SW480 (cell line): ENCODE results near the gene WDR83.
"Not testable (repeated sequence)": the region's sequence is repeated elsewhere in the genome, so short reads cannot be mapped to it uniquely, and the experiment has no call there.

Source experiments
- DNase-seq: peaks from one replicate; pipeline ENCODE4 v3.0.0-alpha.2; 2016; ENCODE audit warnings: low spot score

Gene WDR83

DNA sequence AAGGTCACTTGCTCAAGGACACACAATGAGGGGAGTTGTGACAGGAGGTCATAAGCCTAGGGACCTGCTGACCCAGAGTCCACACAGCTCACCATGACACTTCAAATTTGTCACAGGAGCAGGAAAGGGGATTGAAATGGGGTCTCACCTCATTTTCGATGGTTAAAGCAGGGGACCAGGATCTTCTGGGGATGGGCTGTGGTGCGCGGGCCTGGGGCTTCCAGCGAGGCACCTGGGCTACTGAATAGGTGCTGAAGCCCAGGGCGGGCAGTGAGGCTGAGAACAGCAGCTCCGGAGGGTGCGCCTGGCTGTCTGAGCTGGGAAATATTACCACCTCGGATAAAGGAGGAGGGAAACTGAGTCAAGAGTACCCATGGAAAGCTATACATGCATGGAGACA, 11.1 kb upstream of the WDR83 start:
- DNase-seq, result no peak

- no peak for DNase-seq
These were observed 9.6 kb upstream of the WDR83 start for GRCh38 chr19:12656899-12657571.

DNA sequence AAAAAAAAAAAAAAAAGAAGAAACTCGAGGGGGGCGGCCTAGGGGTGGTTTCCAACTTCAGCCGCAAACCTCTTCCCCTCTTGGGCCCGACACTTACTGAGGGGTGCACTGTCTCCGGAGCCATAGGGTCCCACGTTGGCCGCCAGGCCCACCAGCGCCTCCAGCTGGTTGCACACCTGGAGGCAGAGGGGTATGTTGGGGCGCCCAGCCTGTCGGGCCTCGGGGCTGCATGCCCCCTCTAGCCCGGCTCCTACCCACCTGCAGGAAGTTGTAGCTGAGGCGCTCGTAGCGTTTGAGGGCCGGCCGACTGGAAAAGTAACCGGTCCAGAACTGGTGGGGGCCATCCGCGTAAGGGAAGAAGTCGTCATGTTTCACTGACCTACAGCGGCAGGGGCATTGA, 8.6 kb upstream of the WDR83 start:
- DNase-seq, result no peak

DNA sequence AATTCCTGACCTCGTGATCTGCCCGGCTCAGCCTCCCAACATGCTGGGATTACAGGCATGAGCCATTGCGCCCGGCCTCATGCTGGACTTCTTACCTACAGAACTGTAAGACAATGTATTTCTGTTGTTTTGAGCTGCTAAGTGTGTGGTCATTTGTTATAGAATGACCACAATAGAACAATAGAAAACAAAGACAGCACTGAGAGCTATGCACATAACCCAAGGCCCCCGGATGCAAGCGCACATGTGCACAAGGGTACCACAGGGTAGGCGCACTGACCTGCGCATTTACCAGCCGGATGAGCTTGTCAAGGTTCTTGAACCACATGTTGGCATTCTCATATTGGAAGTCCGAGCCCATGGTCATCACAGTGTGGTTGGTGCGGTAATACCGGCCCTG, 5.6 kb upstream of the WDR83 start:
- no peak for DNase-seq

DNA sequence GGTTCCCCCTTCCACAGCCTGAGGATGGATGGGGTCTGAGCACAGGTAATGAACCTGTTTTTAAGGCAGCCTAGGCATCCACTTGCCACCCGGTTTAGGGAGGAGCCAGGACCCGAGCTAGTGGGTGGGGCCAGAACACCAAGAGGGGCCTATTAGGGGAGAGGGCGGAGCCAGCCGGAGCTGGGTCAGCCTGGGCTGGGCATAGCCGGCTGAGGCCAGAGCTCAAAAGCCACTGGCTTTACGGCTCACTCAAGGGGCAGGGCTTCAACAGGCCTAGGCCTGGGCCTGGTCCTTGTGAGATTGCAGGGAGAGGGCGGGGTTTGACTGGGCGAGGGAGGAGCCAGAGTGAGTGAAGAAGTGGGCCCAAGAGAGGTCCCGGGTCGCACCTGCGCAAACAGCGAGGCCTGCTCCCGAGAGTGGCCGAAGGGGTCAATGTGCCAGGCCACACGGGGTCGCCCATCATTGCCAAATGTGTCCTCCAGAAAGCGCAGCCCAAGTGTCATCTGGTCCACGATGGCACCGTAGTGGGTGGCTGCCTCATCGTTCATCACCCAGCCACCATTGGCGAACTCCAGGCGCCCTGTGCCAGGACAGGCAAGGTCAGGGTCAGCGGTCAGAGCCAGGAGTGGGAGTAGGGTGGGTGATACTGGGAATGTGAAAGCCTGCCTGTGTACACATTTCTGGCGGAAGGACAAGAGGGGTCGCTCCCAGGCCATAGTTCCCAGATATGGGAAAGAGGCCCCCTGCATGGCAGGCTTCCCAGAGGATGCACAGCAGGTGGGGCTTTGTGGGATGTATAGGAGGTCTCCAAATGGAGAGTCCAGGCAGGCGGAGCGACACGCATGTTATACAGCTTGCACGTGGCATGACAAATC, 2.0 kb upstream of the WDR83 start:
- peak; percentile 22 for DNase-seq

DNA sequence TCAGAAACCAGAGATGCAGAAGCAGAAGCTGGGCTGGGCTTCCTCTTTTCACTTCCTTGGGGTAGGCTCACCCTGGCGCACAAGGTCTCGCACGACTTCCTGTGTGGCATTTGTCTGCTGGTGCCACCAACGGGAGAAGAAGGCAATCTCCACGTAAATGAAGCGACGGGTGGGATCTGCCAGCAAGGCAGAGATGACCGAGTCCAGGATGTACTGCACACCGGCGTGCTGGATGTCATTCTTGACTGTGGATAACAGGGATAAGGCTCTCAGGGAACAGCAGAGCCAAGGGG, 1.4 kb upstream of the WDR83 start:
- DNase-seq, result no peak

GRCh38 chr19:12665671-12666264, 839 bp upstream of the WDR83 start:
- no peak for DNase-seq

- no peak for DNase-seq
These were observed 1.2 kb downstream of the WDR83 start for GRCh38 chr19:12667731-12668302.

DNA sequence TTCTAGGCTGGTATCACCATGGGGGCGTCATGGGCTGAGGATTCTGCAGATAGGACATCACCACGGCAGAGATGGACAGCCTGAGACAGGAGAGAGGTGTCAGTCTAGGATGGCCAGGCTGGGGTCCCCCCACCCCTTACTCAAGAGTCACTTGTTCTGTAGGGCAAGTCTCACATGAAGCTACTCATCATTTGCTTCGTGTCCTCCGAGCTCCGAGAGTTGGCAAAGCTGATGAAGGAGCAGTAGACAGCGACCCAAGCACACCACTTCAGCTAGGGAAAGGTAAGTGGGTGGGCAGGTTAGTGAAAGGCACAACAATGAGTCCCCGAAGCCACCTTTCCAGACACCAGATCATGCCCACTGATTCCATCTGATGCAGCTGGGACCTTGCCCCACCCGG, 1.7 kb downstream of the WDR83 start:
- no peak for DNase-seq

- peak; percentile 53 for DNase-seq
These were observed 2.3 kb downstream of the WDR83 start for GRCh38 chr19:12668932-12669269.

GRCh38 chr19:12669270-12670158, 2.9 kb downstream of the WDR83 start:
- peak; percentile 82 for DNase-seq

GRCh38 chr19:12670159-12670928, 3.7 kb downstream of the WDR83 start:
- DNase-seq, result no peak

GRCh38 chr19:12672744-12673143, 6.1 kb downstream of the WDR83 start:
- DNase-seq, result no peak

GRCh38 chr19:12675399-12675798, 8.8 kb downstream of the WDR83 start:
- no peak for DNase-seq

- no peak for DNase-seq
These were observed 9.3 kb downstream of the WDR83 start for GRCh38 chr19:12675940-12676339.

DNA sequence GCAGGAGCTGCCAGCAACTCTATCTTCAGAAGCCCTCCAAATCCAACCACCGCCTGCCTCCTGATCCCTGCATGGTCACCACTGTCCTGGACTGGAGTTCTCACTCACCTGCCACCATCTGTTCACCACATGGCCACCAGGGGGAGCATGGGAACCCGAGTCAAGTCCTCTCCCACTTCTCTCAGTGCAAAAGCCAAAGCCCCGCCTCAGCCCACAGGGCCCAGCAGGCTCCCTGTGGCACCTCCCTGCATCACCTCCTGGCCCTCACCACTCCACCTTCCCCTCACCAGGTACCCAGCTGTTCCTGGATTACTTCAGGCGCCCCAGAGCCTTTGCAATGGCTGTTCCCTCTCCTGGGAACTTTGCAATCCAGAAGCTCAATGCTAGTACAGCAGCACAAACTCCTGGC, 9.8 kb downstream of the WDR83 start:
- peak; percentile 68 for DNase-seq

GRCh38 chr19:12676928-12677327, 10.3 kb downstream of the WDR83 start:
- no peak for DNase-seq

DNA sequence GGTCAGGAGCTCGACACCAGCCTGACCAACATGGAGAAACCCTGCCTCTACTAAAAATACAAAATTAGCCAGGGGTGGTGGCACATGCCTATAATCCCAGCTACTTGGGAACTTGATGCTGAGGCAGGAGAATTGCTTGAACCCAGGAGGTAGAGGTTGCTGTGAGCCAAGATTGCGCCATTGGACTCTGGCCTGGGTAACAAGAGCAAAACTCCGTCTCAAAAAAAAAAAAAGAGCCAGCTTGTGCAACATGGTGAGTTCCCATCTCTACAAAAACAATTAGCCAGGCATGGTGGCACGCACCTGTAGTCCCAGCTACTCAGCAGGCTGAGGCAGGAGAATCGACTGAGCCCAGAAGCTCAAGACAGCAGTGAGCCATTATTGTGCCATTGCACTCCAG, 11.4 kb downstream of the WDR83 start:
- DNase-seq, result not testable (repeated sequence)

DNA sequence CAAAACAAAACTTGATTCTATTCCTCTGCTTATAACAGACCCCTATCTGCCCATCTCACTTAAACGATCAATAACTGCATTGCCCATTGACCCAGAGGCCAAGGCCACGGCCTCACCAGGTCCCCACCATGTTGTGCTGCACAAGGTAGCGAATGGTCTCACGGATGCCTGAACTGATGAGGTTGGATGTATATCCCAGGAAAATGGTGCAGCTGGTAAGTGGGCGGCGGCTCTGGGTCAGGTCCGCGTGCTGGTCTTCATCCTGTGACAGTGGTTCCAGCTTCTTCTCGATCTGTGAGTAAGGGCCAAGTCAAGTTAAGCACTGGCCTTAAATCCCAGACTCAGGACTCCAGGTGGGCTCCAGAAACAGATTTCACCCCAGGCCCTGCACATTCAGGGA, 13.4 kb downstream of the WDR83 start:
- DNase-seq, result no peak

DNA sequence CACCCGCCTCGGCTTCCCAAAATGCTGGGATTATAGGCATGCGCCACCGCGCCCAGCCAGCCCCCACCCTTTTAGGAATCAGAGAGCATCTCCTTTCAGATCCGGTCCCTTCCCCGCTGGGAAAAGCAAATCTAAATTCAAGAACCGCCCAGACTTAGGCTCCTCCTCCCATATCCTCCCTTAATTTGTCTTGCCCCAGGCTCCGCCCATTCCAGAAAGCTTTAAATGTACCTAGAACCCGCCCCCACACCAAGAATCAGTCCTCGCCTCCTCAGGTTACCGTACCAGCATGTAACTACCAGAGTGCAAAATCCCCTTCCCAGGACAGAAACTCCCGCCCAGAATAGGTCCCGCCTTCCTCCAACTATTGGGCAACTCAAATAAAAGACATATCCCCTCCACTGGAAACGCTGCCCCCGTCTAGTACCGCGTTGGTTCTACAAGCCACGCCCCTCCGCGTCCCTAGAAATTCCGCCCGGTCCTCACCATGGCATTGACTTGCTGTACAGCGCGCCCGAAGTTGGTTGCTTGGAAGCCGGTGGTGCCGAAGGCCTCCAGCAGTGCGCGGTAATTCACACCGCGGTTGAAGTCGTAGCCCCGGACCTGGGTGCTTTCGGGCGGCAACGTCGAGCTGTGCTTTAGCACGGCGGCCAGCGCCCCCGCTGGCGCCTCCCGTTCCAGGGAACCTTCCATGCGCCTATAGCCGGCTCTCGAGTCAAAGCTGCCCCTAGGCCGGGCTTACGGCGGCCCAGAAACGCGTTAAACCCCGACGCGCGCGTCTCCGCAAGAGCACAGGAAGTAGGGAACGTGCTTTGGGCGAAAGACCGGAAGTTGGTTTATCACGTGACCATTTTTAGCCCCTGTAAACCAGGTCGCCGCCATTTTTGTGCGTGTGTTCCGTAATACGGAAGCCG, 14.7 kb downstream of the WDR83 start, which contains the start of gene DHPS:
TSS of gene DHPS (minus strand) at position 807 of the 914 bp plus-strand sequence. CDS start at position 693, 114 bp downstream.
- peak; percentile 99 for DNase-seq
